ENCODE data around the gene MIA3. TPM values are rescaled to one million over a fixed set of nuclear protein-coding genes. Genes with fewer than 3 reads are reported as not detected.
"Not testable (repeated sequence)": the region's sequence is repeated elsewhere in the genome, so short reads cannot be mapped to it uniquely, and the experiment has no call there.

MIA3 gene
- total RNA-seq, 3 donors from 2014 or later, result 33.4 to 39.1 (median 35.4) TPM

GRCh38 chr1:222601257-222601656 lies 16.6 kb upstream of the MIA3 start:
- Mint-ChIP-seq H3K9me3 (no peaks in the 10 kb centered on the region), H3K27me3 (ENCODE audit: low read depth) (no peaks in the 10 kb centered on the region), H3K36me3 (ENCODE audit: insufficient read depth) (no peaks in the 10 kb centered on the region), H3K4me1 (ENCODE audit: low read depth) (no peaks in the 10 kb centered on the region), H3K4me3 (no peak overlapping the region)
- DNase-seq (no peak), ATAC-seq (no peak)

- no peak for DNase-seq
- H3K4me1 Mint-ChIP-seq (ENCODE audit: low read depth), result no peaks in the 10 kb centered on the region
- ATAC-seq, result no peak
- no peak overlapping the region for H3K4me3 Mint-ChIP-seq
- peaks cover 3% of the 10 kb centered on the region for H3K36me3 Mint-ChIP-seq (ENCODE audit: insufficient read depth)
- no peaks in the 10 kb centered on the region for H3K27me3 Mint-ChIP-seq (ENCODE audit: low read depth)
- peaks cover 5% of the 10 kb centered on the region for H3K9me3 Mint-ChIP-seq
These were observed 11.1 kb upstream of the MIA3 start for GRCh38 chr1:222606757-222607156.

GRCh38 chr1:222609111-222609510 lies 8.8 kb upstream of the MIA3 start:
- H3K9me3 Mint-ChIP-seq; H3K4me1 Mint-ChIP-seq (ENCODE audit: low read depth); H3K36me3 Mint-ChIP-seq (ENCODE audit: insufficient read depth); ATAC-seq; H3K27me3 Mint-ChIP-seq (ENCODE audit: low read depth); DNase-seq; H3K4me3 Mint-ChIP-seq: not testable (repeated sequence)

- Mint-ChIP-seq H3K4me3 (no peak overlapping the region), H3K36me3 (ENCODE audit: insufficient read depth) (peaks cover 3% of the 10 kb centered on the region), H3K9me3 (peaks cover 5% of the 10 kb centered on the region), H3K27me3 (ENCODE audit: low read depth) (peaks cover 10% of the 10 kb centered on the region), H3K4me1 (ENCODE audit: low read depth) (no peaks in the 10 kb centered on the region)
- no peak for DNase-seq
- no peak for ATAC-seq
These were observed 7.2 kb upstream of the MIA3 start for GRCh38 chr1:222610728-222611127.

GRCh38 chr1:222613627-222614026 lies 4.3 kb upstream of the MIA3 start:
- Mint-ChIP-seq H3K36me3 (ENCODE audit: insufficient read depth) (peaks cover 3% of the 10 kb centered on the region), H3K4me1 (ENCODE audit: low read depth) (peaks cover 2% of the 10 kb centered on the region), H3K4me3 (no peak overlapping the region), H3K27me3 (ENCODE audit: low read depth) (peaks cover 10% of the 10 kb centered on the region), H3K9me3 (peaks cover 5% of the 10 kb centered on the region)
- DNase-seq (no peak), ATAC-seq (no peak)

- no peaks in the 10 kb centered on the region for H3K9me3 Mint-ChIP-seq
- DNase-seq (no peak), ATAC-seq (no peak)
- peaks cover 27% of the 10 kb centered on the region for H3K4me1 Mint-ChIP-seq (ENCODE audit: low read depth)
- peaks cover 3% of the 10 kb centered on the region for H3K36me3 Mint-ChIP-seq (ENCODE audit: insufficient read depth)
- peak overlapping the region; percentile 88 for H3K4me3 Mint-ChIP-seq
- peaks cover 10% of the 10 kb centered on the region for H3K27me3 Mint-ChIP-seq (ENCODE audit: low read depth)
These were observed 1.4 kb upstream of the MIA3 start for GRCh38 chr1:222616525-222616924.

- ATAC-seq (peak; percentile 93 to 95), DNase-seq (peak; percentile 90)
- Mint-ChIP-seq H3K9me3 (no peaks in the 10 kb centered on the region), H3K36me3 (ENCODE audit: insufficient read depth) (peaks cover 6% of the 10 kb centered on the region), H3K4me3 (peak overlapping the region; percentile 88), H3K4me1 (ENCODE audit: low read depth) (peaks cover 27% of the 10 kb centered on the region), H3K27me3 (ENCODE audit: low read depth) (peaks cover 10% of the 10 kb centered on the region)
These were observed 438 bp upstream of the MIA3 start for GRCh38 chr1:222617367-222617951.

- ATAC-seq, result no peak
- Mint-ChIP-seq H3K4me1 (ENCODE audit: low read depth) (peaks cover 27% of the 10 kb centered on the region), H3K27me3 (ENCODE audit: low read depth) (peaks cover 6% of the 10 kb centered on the region), H3K9me3 (no peaks in the 10 kb centered on the region), H3K4me3 (peak overlapping the region; percentile 85), H3K36me3 (ENCODE audit: insufficient read depth) (peaks cover 16% of the 10 kb centered on the region)
- DNase-seq, result no peak
These were observed 1.1 kb downstream of the MIA3 start for GRCh38 chr1:222618880-222619596.

GRCh38 chr1:222620566-222620965 lies 2.7 kb downstream of the MIA3 start:
- DNase-seq (no peak), ATAC-seq (no peak)
- Mint-ChIP-seq H3K9me3 (no peaks in the 10 kb centered on the region), H3K4me1 (ENCODE audit: low read depth) (peaks cover 27% of the 10 kb centered on the region), H3K4me3 (no peak overlapping the region), H3K36me3 (ENCODE audit: insufficient read depth) (peaks cover 19% of the 10 kb centered on the region), H3K27me3 (ENCODE audit: low read depth) (no peaks in the 10 kb centered on the region)

GRCh38 chr1:222622765-222623164 lies 4.9 kb downstream of the MIA3 start:
- peaks cover 25% of the 10 kb centered on the region for H3K4me1 Mint-ChIP-seq (ENCODE audit: low read depth)
- DNase-seq, result no peak
- ATAC-seq, result no peak
- peaks cover 35% of the 10 kb centered on the region for H3K36me3 Mint-ChIP-seq (ENCODE audit: insufficient read depth)
- no peaks in the 10 kb centered on the region for H3K9me3 Mint-ChIP-seq
- no peak overlapping the region for H3K4me3 Mint-ChIP-seq
- H3K27me3 Mint-ChIP-seq (ENCODE audit: low read depth), result no peaks in the 10 kb centered on the region

GRCh38 chr1:222623458-222623857 lies 5.6 kb downstream of the MIA3 start:
- peaks cover 25% of the 10 kb centered on the region for H3K4me1 Mint-ChIP-seq (ENCODE audit: low read depth)
- ATAC-seq (no peak), DNase-seq (no peak)
- no peak overlapping the region for H3K4me3 Mint-ChIP-seq
- no peaks in the 10 kb centered on the region for H3K9me3 Mint-ChIP-seq
- H3K36me3 Mint-ChIP-seq (ENCODE audit: insufficient read depth), result peaks cover 42% of the 10 kb centered on the region
- no peaks in the 10 kb centered on the region for H3K27me3 Mint-ChIP-seq (ENCODE audit: low read depth)

- no peak for ATAC-seq
- H3K9me3 Mint-ChIP-seq, result no peaks in the 10 kb centered on the region
- peaks cover 20% of the 10 kb centered on the region for H3K4me1 Mint-ChIP-seq (ENCODE audit: low read depth)
- no peak for DNase-seq
- no peaks in the 10 kb centered on the region for H3K27me3 Mint-ChIP-seq (ENCODE audit: low read depth)
- H3K36me3 Mint-ChIP-seq (ENCODE audit: insufficient read depth), result peaks cover 49% of the 10 kb centered on the region
- no peak overlapping the region for H3K4me3 Mint-ChIP-seq
These were observed 6.3 kb downstream of the MIA3 start for GRCh38 chr1:222624214-222624613.

GRCh38 chr1:222627232-222627631 lies 9.3 kb downstream of the MIA3 start:
- H3K36me3 Mint-ChIP-seq (ENCODE audit: insufficient read depth), result peaks cover 61% of the 10 kb centered on the region
- no peak overlapping the region for H3K4me3 Mint-ChIP-seq

GRCh38 chr1:222629921-222630535 lies 12.1 kb downstream of the MIA3 start:
- no peak for ATAC-seq
- Mint-ChIP-seq H3K4me3 (no peak overlapping the region), H3K36me3 (ENCODE audit: insufficient read depth) (peaks cover 51% of the 10 kb centered on the region), H3K9me3 (no peaks in the 10 kb centered on the region), H3K27me3 (ENCODE audit: low read depth) (no peaks in the 10 kb centered on the region), H3K4me1 (ENCODE audit: low read depth) (no peaks in the 10 kb centered on the region)
- DNase-seq, result no peak

More at GRCh38 chr1:222627232-222627631, 9.3 kb downstream of the MIA3 start:
- Mint-ChIP-seq H3K27me3 (ENCODE audit: low read depth) (no peaks in the 10 kb centered on the region), H3K9me3 (no peaks in the 10 kb centered on the region), H3K4me1 (ENCODE audit: low read depth) (no peaks in the 10 kb centered on the region)
- ATAC-seq (no peak), DNase-seq (no peak)
